Bone marrow (tissue), 2 donors: ENCODE measurements around the gene NPHP4.
"Not testable (repeated sequence)": the region's sequence is repeated elsewhere in the genome, so short reads cannot be mapped to it uniquely, and the experiment has no call there.

ENCODE experiments used
- DNase-seq, 2 donors: peaks; one replicate each; lab custom pipeline; 2025; lab: John Stamatoyannopoulos, UW

The NPHP4 gene

GRCh38 chr1:5911871-5912271 lies 80.4 kb downstream of the NPHP4 start:
- DNase-seq = no peak

- DNase-seq = no peak
Measured at GRCh38 chr1:5911157-5911556, 81.1 kb downstream of the NPHP4 start.

GRCh38 chr1:5910666-5911065 lies 81.6 kb downstream of the NPHP4 start:
- no peak for DNase-seq

- no peak for DNase-seq
Measured at GRCh38 chr1:5910276-5910620, 82.0 kb downstream of the NPHP4 start.

GRCh38 chr1:5909576-5910275 lies 82.5 kb downstream of the NPHP4 start:
- no peak for DNase-seq

GRCh38 chr1:5908461-5909375 lies 83.5 kb downstream of the NPHP4 start:
- DNase-seq = no peak

GRCh38 chr1:5907966-5908365 lies 84.3 kb downstream of the NPHP4 start:
- DNase-seq = no peak

GRCh38 chr1:5907386-5907785 lies 84.8 kb downstream of the NPHP4 start:
- no peak for DNase-seq

GRCh38 chr1:5906966-5907365 lies 85.3 kb downstream of the NPHP4 start:
- no peak for DNase-seq

GRCh38 chr1:5906116-5906515 lies 86.1 kb downstream of the NPHP4 start:
- no peak for DNase-seq

- DNase-seq = no peak
Measured at GRCh38 chr1:5905436-5905835, 86.8 kb downstream of the NPHP4 start.

- DNase-seq = no peak
Measured at GRCh38 chr1:5904551-5904950, 87.7 kb downstream of the NPHP4 start.

- no peak for DNase-seq
Measured at GRCh38 chr1:5903680-5904079, 88.5 kb downstream of the NPHP4 start.

GRCh38 chr1:5903031-5903430 lies 89.2 kb downstream of the NPHP4 start:
- no peak for DNase-seq

- no peak for DNase-seq
Measured at GRCh38 chr1:5901841-5902240, 90.4 kb downstream of the NPHP4 start.

- DNase-seq = no peak
Measured at GRCh38 chr1:5901150-5901549, 91.1 kb downstream of the NPHP4 start.

- no peak for DNase-seq
Measured at GRCh38 chr1:5898266-5898665, 94.0 kb downstream of the NPHP4 start.

GRCh38 chr1:5896706-5897660 lies 95.2 kb downstream of the NPHP4 start:
- no peak for DNase-seq

- DNase-seq = no peak
Measured at GRCh38 chr1:5895446-5896406, 96.5 kb downstream of the NPHP4 start.

- not testable (repeated sequence) for DNase-seq
Measured at GRCh38 chr1:5893699-5894278, 98.4 kb downstream of the NPHP4 start.

GRCh38 chr1:5892329-5892728 lies 99.9 kb downstream of the NPHP4 start:
- DNase-seq = no peak
